Stimulated activated CD4-positive, alpha-beta T cell treated with anti-CD3 and anti-CD28 coated beads, Interleukin-4, amount 100 ng/mL, for 48 hours (primary cell): ENCODE measurements around the gene TPTE.
"Not testable (repeated sequence)": the region's sequence is repeated elsewhere in the genome, so short reads cannot be mapped to it uniquely, and the experiment has no call there.

Experiments
- DNase-seq, 2 donors: peaks; one replicate each; pipeline ENCODE4 v3.0.0-alpha.2; 2020; ENCODE audit warnings: low read depth in 2 of 2

The TPTE gene

DNA sequence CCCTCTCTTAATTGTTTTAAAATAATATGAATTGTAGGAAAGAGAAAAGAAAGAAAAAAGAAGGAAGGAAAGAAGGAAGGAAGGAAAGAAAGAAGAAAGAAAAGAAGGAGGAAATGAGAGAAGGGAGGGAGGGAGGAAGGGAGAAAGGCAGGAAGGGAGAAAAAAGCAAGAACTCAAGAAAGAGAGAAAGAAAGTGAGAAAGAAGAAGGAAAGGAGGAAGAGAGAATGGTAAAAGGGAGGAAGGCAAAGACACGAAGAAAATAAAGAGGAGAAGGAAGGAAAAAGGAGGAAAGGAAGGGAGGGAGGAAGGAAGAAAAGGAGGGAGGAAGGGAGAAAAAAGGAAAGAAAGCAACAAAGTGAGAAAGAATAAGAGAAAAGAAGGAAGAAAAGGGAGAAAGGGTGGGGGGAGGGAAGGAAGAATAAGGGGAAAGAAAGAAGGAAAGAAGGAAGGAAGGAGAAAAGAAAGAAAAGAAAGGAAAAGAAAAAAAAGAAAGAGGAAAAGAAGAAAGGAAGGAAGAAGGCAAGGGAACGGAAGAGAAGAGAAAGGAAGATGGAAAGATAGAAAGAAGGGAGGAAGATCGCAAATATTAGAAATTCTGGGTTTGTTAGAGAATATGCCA is 95.9 kb downstream of the TPTE start:
- not testable (repeated sequence) for DNase-seq

DNA sequence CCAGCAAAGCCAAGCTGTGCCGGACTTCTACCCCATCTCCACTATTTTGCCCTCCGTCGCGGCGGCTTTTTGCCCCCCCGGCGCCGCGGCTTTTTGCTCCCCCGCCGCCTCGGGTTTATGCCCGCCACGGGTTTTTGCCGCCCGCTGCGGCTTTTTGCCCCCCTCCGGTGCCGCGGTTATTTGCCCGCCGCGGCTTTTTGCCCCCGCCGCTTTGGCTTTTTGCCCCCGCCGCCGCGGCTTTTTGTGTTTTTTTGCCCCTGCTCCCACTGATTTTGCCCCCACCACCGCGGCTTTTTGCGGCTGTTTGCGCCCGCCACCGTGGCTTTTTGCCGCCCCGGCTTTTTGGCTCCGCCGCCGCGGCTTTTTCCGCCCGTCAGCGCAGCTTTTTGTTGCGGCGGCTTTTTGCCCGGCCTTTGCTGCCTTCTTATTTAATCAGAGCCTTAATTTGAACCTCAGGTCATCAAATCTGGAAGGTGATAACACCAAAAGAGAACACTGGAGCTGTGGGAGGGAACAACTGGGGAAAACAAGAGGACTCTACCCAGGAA is 106.0 kb downstream of the TPTE start:
- no peak for DNase-seq

DNA sequence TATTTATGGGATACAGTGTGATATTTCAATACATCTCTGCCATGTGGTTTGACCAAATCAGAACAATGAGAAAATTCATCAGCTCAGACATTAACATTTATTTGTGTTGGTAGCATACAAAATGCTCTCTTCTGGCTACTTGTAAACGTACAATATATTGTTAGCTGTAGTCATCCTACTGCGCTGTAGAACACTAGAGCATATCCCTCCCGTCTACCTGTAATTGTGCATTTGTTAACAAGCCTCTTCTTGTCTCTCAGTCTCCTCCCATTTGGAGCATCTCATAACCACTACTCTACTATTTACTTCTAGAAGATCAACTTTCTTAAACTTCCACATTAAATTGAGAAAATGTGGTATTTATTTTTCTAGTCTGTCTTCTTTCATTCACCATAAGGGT is 107.9 kb downstream of the TPTE start:
- DNase-seq = not testable (repeated sequence)

DNA sequence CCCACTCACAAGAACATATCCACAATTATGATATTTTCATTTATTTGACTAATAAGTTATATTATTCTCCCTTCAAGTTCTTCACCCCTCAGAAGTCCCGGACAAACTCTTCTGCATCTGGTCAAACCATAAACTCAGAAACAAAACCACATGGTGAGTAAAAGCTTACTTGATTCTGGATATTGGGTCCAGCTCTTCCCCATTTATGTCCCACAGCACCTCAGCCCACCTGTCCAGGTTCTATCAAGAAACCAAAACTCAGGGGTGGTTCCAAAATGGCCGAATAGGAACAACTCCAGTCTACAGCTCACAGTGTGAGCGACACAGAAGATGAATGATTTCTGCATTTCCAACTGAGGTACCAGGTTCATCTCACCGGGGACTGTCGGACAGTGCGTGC is 109.4 kb downstream of the TPTE start:
- not testable (repeated sequence) for DNase-seq

DNA sequence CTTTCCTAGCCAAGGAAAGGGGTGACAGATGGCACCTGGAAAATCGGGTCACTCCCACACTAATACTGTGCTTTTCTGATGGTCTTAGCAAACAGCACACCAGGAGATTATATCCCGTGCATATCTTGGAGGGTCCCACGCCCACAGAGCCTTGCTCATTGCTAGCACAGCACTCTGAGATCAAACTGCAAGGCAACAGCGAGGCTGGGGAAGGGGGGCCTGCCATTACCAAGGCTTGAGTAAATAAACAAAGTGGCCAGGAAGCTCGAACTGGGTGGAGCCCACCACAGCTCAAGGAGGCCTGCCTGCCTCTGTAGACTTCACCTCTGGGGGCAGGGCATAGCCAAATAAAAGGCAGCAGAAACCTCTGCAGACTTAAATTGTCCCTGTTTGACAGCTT is 109.9 kb downstream of the TPTE start:
- not testable (repeated sequence) for DNase-seq

DNA sequence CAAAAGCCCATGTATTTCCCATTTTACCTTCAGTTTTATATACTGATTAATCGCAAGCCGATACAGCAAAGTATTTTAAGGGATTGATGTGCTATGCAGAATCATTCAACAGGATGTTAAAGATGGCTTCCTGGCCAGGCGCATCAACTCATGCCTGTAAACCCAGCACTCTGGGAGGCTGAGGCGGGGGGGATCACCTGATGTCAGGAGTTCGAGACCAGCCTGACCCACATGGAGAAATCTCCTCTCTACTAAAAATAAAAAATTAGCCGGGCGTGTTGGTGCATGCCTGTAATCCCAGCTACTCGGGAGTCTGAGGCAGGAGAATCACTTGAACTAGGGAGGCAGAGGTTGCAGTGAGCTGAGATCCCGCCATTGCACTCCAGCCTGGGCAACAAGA is 116.8 kb downstream of the TPTE start:
- DNase-seq = not testable (repeated sequence)

DNA sequence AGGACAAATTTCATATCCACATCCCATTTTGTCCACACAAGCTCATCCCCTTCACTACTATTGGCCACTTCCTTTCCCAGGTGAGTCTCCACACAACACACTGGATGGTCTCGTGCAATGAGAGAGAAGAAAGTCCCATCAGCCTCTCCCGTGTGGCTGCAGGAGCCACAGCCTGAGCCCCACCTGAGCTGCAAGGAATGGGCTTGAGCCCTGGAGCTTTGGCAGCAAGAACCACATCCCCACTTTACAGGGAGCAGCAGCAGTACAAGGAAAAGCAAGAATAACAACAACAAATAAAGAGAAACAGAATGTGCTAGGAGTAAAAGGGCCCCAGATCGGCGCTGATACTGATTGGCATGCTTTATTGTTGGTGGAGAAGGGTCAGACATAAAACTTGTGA is 117.7 kb downstream of the TPTE start:
- DNase-seq = no peak

DNA sequence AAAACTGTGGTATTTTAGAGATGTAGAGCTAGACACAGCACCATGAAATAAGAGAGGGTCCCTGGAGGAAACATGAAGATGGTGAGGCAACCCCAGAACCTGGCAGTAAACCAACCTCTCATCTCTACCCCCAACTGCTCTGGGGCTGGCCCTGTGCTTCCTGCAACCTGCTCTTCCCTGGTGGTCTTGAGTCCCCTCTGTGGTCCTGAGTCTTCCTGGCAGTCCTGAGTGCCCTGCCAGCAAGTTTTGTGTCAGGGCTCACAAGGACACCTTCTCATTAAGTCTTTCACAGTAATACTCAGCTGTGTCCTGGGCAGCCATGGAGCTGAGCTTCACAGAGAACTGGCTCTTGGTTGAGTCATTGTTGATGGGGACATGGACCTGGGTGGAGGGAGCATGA is 118.4 kb downstream of the TPTE start:
- not testable (repeated sequence) for DNase-seq

DNA sequence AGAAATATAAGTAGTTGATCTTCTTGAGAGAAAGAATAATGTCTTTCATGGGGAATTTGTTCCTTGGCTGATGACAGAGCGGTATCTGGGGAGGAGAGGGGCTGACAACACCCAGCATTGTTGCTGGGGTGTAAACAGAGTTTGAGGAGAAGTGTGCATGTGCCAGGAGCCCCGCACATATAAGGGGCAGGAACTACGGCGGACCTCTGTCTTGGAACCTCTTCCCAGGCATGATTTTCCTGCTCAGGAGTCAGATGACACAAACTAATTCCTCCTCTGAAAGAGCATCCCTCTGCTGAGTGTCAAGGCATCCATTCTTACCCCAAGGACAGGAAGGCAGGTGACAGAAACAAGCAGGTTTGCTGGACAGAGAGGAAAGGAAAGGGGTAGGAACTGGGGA is 119.1 kb downstream of the TPTE start:
- no peak for DNase-seq

DNA sequence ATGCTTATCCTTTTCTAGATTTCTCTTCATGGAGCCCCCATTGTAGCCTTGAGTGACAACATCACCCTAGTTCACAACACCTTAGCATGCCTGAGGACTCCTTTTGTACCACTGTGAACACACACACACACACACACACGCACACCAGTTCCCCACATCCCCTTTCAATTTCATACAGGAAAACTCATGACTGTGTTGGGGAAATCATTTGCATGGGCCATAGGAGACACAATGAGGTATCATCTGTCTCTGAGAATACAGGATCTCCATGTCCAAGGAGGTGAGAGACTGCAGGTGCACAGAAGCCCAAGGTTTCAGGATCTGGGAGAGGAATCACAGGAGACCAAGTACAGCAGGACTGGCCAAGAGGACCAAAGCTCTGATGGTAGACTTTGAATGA is 119.7 kb downstream of the TPTE start:
- no peak for DNase-seq

DNA sequence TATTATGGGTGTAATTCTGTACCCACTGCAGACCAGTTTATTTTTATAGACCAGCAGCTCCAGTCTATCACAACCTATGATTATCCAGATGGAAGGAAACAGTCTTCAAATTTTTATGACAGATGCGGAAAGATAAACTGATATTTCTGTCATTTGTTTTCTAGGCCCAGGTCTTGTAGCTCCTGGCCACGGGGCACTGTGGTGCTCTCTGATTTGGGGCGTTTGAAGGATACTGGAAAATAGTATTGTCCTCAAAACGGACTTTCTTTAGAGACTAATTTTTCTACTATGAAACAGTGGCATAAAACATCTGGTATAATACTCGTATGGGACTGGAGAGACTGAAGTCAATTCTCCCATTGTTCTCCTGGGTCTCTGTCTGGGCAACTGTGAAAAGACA is 124.3 kb downstream of the TPTE start:
- not testable (repeated sequence) for DNase-seq

DNA sequence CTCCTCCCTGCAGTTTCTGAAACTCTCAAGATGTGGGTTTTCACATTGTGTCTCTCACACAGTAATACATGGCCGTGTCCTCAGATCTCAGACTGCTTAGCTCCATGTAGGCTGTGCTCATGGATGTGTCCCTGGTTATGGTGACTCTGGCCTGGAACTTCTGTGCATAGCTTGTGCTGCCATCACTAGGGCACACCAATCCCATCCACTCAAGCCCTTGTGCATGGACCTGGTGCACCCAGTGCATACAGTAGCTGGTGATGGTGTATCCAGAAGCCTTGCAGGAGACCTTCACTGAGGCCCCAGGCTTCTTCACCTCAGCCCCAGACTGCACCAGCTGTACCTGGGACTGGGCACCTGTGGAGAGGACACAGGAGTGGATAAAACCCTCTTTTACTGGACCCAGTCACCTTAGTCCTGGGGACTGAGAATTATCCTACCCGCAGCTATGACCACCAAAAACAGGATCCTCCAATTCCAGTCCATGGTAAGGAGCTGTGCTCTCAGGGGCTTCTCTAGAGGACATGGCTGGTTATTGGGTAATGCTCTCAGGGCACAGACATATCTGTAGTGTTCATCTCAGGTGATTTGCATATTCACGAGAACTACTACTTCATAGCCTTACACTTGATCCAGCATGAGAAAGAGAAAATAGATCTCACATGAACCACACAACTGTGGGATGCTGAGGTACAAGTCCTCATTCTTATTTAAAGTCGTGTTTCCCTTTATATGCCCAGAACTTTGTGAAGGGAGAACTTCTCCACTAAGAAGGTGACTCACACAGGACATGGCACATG is 128.2 kb downstream of the TPTE start:
- DNase-seq = not testable (repeated sequence)

DNA sequence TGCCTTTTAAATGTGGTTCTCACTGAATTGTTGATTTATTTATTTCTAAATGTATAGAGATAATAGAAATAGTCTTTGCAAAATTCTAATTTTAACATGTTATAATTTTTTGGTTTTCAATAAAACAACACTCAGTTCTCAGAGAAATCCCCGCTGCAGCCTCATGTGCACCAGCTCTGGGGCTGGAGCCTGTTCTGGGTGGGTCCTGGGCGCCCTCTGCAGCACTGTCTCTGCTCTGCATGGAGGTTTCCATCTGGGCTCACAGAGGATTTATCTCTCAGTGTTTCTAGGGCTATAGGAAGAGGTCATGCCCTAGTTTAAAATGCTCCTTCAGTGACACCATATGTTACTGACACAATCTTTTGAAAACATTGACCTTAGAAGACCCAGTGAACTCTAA is 128.9 kb downstream of the TPTE start:
- not testable (repeated sequence) for DNase-seq
